Fibroblast of pulmonary artery (primary cell): ENCODE data around the gene TDRD10.

Experiments
- DNase-seq: peaks from one replicate; pipeline ENCODE4 v3.0.0-alpha.2; 2010; ENCODE audit warnings: low read depth
- H3K4me3 ChIP-seq: replicated peaks from 2 replicates; pipeline ENCODE4 v1.5.1; 2011; ENCODE audit warnings: low read depth, mild to moderate bottlenecking, control low read depth, low read length, moderate library complexity
- CTCF ChIP-seq: IDR thresholded peaks from 2 replicates; pipeline ENCODE4 v1.5.1; 2011; ENCODE audit warnings: mild to moderate bottlenecking, control low read depth, low read length, inconsistent platforms; ENCODE audit errors: missing control alignments

TDRD10 gene

GRCh38 chr1:154468535-154469250, 33.3 kb upstream of the TDRD10 start:
- TF ChIP-seq CTCF, result no peak
- no peak overlapping the region for H3K4me3 ChIP-seq
- no peak for DNase-seq

- H3K4me3 ChIP-seq, result no peak overlapping the region
- TF ChIP-seq CTCF, result no peak
- no peak for DNase-seq
These were observed 32.0 kb upstream of the TDRD10 start for GRCh38 chr1:154469844-154470560.

- no peak for DNase-seq
- TF ChIP-seq CTCF, result no peak
- no peak overlapping the region for H3K4me3 ChIP-seq
These were observed 30.7 kb upstream of the TDRD10 start for GRCh38 chr1:154471304-154471703.

GRCh38 chr1:154474802-154475201, 27.2 kb upstream of the TDRD10 start:
- peak; percentile 78 for DNase-seq
- no peak overlapping the region for H3K4me3 ChIP-seq
- no peak for TF ChIP-seq CTCF

- no peak for DNase-seq
- no peak overlapping the region for H3K4me3 ChIP-seq
- TF ChIP-seq CTCF, result no peak
These were observed 25.2 kb upstream of the TDRD10 start for GRCh38 chr1:154476791-154477190.

GRCh38 chr1:154478013-154478412, 24.0 kb upstream of the TDRD10 start:
- DNase-seq, result no peak
- TF ChIP-seq CTCF, result no peak
- no peak overlapping the region for H3K4me3 ChIP-seq
